NCI-H2029 treated with DMSO at 0.1 percent for 48 hours (cell line): Measurements from ENCODE around the gene IFNGR1.
"Not testable (repeated sequence)": the region's sequence is repeated elsewhere in the genome, so short reads cannot be mapped to it uniquely, and the experiment has no call there.

ENCODE experiments used
- DNase-seq: peaks from one replicate; lab custom pipeline; 2025; lab: John Stamatoyannopoulos, UW

Gene IFNGR1

GRCh38 chr6:137236581-137237355, 17.6 kb upstream of the IFNGR1 start:
- no peak for DNase-seq

GRCh38 chr6:137235686-137236085, 16.5 kb upstream of the IFNGR1 start:
- no peak for DNase-seq

- no peak for DNase-seq
Measured at GRCh38 chr6:137233911-137234863, 15.0 kb upstream of the IFNGR1 start.

- no peak for DNase-seq
Measured at GRCh38 chr6:137231895-137232294, 12.7 kb upstream of the IFNGR1 start.

- no peak for DNase-seq
Measured at GRCh38 chr6:137230956-137231555, 11.9 kb upstream of the IFNGR1 start.

GRCh38 chr6:137230547-137230946, 11.4 kb upstream of the IFNGR1 start:
- DNase-seq: no peak

GRCh38 chr6:137229075-137229759, 10.0 kb upstream of the IFNGR1 start:
- no peak for DNase-seq

- DNase-seq: no peak
Measured at GRCh38 chr6:137227871-137228302, 8.7 kb upstream of the IFNGR1 start.

- DNase-seq: no peak
Measured at GRCh38 chr6:137226697-137227096, 7.5 kb upstream of the IFNGR1 start.

- no peak for DNase-seq
Measured at GRCh38 chr6:137224799-137225198, 5.6 kb upstream of the IFNGR1 start.

GRCh38 chr6:137223370-137224131, 4.4 kb upstream of the IFNGR1 start:
- no peak for DNase-seq

GRCh38 chr6:137222381-137222780, 3.2 kb upstream of the IFNGR1 start:
- DNase-seq: no peak

GRCh38 chr6:137219664-137220252, 573 bp upstream of the IFNGR1 start:
- DNase-seq: no peak

GRCh38 chr6:137218473-137218916, 690 bp downstream of the IFNGR1 start:
- no peak for DNase-seq

- DNase-seq: no peak
Measured at GRCh38 chr6:137217801-137218472, 1.2 kb downstream of the IFNGR1 start.

GRCh38 chr6:137216875-137217553, 2.2 kb downstream of the IFNGR1 start:
- DNase-seq: no peak

- no peak for DNase-seq
Measured at GRCh38 chr6:137216106-137216505, 3.1 kb downstream of the IFNGR1 start.

GRCh38 chr6:137215630-137216029, 3.6 kb downstream of the IFNGR1 start:
- not testable (repeated sequence) for DNase-seq

GRCh38 chr6:137214931-137215330, 4.3 kb downstream of the IFNGR1 start:
- DNase-seq: no peak

GRCh38 chr6:137213813-137214212, 5.4 kb downstream of the IFNGR1 start:
- DNase-seq: no peak
